ENCODE data around the gene AIPL1.

GRCh38 chr17:6446516-6447100, 11.7 kb upstream of the AIPL1 start:
- no peak for TF ChIP-seq POLR2A (IDR thresholded peaks at IDR 0.05)
- TF ChIP-seq, protein P1, sequence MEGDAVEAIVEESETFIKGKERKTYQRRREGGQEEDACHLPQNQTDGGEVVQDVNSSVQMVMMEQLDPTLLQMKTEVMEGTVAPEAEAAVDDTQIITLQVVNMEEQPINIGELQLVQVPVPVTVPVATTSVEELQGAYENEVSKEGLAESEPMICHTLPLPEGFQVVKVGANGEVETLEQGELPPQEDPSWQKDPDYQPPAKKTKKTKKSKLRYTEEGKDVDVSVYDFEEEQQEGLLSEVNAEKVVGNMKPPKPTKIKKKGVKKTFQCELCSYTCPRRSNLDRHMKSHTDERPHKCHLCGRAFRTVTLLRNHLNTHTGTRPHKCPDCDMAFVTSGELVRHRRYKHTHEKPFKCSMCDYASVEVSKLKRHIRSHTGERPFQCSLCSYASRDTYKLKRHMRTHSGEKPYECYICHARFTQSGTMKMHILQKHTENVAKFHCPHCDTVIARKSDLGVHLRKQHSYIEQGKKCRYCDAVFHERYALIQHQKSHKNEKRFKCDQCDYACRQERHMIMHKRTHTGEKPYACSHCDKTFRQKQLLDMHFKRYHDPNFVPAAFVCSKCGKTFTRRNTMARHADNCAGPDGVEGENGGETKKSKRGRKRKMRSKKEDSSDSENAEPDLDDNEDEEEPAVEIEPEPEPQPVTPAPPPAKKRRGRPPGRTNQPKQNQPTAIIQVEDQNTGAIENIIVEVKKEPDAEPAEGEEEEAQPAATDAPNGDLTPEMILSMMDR (IDR thresholded peaks at IDR 0.05) = no peak

Measured in upper lobe of left lung (tissue), 4 donors.